MM.1S (cell line): ENCODE measurements around the gene DPP9.
"Not testable (repeated sequence)": the region's sequence is repeated elsewhere in the genome, so short reads cannot be mapped to it uniquely, and the experiment has no call there.

Experiments
- DNase-seq: peaks from one replicate; pipeline ENCODE4 v3.0.0-alpha.2; 2015
- H2AFZ ChIP-seq: fragments of 300-600 bp; sonication (generic); 2 replicates; pipeline ENCODE4 v1.6.0; 2016; ENCODE audit warnings: antibody characterized with exemption, low read length
- H3F3A ChIP-seq: fragments of 300-600 bp; sonication (generic); 2 replicates; pipeline ENCODE4 v1.6.1; 2016; ENCODE audit warnings: mild to moderate bottlenecking, antibody characterized with exemption, low read length, moderate library complexity, mixed read lengths; ENCODE audit not compliant: insufficient read depth
- H3K27ac ChIP-seq: fragments of 300-600 bp; sonication (generic); 2 replicates; pipeline ENCODE4 v1.5.1; 2016; ENCODE audit warnings: mild to moderate bottlenecking, low read length
- H3K27me3 ChIP-seq: fragments of 300-600 bp; sonication (generic); replicated peaks from 2 replicates; pipeline ENCODE4 v1.6.0; 2016; ENCODE audit warnings: low read length; ENCODE audit not compliant: insufficient read depth
- H3K36me3 ChIP-seq: fragments of 300-600 bp; sonication (generic); replicated peaks from 2 replicates; pipeline ENCODE4 v1.6.1; 2016; ENCODE audit warnings: mild to moderate bottlenecking, low read length, mixed read lengths; ENCODE audit not compliant: insufficient read depth
- H3K4me1 ChIP-seq: fragments of 300-600 bp; sonication (generic); 2 replicates; pipeline ENCODE4 v1.6.1; 2016; ENCODE audit warnings: low read length, mixed read lengths
- H3K4me2 ChIP-seq: fragments of 300-600 bp; sonication (generic); 2 replicates; pipeline ENCODE4 v1.6.0; 2016; ENCODE audit warnings: low read depth, low read length
- H3K4me3 ChIP-seq: fragments of 300-600 bp; sonication (generic); 2 replicates; pipeline ENCODE4 v1.5.1; 2016; ENCODE audit warnings: low read length, mixed read lengths
- H3K79me2 ChIP-seq: fragments of 300-600 bp; sonication (generic); 2 replicates; pipeline ENCODE4 v1.6.1; 2016; ENCODE audit warnings: mixed run types, low read length, mixed read lengths
- H3K9ac ChIP-seq: fragments of 300-600 bp; sonication (generic); 2 replicates; pipeline ENCODE4 v1.6.1; 2016; ENCODE audit warnings: low read length, mixed read lengths
- H3K9me2 ChIP-seq: fragments of 300-600 bp; sonication (generic); replicated peaks from 2 replicates; pipeline ENCODE4 v1.6.1; 2016; ENCODE audit warnings: mild to moderate bottlenecking, low read length, mixed read lengths; ENCODE audit not compliant: insufficient read depth
- H3K9me3 ChIP-seq: fragments of 300-600 bp; sonication (generic); replicated peaks from 2 replicates; pipeline ENCODE4 v1.6.1; 2016; ENCODE audit warnings: mild to moderate bottlenecking, low read length, mixed read lengths; ENCODE audit not compliant: insufficient read depth
- H4K20me1 ChIP-seq: fragments of 300-600 bp; sonication (generic); 2 replicates; pipeline ENCODE4 v1.6.1; 2016; ENCODE audit warnings: mild to moderate bottlenecking, low read length, moderate library complexity, mixed read lengths; ENCODE audit not compliant: insufficient read depth
- EZH2 ChIP-seq: fragments of 300-600 bp; sonication (generic); optimal IDR thresholded peaks from 2 replicates; pipeline ENCODE3; 2017; ENCODE audit warnings: low read depth, mild to moderate bottlenecking, antibody characterized with exemption, low read length, mixed read lengths
- EZH2phosphoT487 ChIP-seq: fragments of 300-600 bp; sonication (generic); IDR thresholded peaks from 2 replicates; pipeline ENCODE4 v1.6.1; 2018; ENCODE audit warnings: antibody characterized with exemption, low read length
- TF ChIP-seq, protein P1 (sequence below): fragments of 300-600 bp; sonication (generic); IDR thresholded peaks from 2 replicates; pipeline ENCODE4 v1.5.1; 2016; ENCODE audit warnings: antibody characterized with exemption, low read length, mixed read lengths

DPP9 gene

DNA sequence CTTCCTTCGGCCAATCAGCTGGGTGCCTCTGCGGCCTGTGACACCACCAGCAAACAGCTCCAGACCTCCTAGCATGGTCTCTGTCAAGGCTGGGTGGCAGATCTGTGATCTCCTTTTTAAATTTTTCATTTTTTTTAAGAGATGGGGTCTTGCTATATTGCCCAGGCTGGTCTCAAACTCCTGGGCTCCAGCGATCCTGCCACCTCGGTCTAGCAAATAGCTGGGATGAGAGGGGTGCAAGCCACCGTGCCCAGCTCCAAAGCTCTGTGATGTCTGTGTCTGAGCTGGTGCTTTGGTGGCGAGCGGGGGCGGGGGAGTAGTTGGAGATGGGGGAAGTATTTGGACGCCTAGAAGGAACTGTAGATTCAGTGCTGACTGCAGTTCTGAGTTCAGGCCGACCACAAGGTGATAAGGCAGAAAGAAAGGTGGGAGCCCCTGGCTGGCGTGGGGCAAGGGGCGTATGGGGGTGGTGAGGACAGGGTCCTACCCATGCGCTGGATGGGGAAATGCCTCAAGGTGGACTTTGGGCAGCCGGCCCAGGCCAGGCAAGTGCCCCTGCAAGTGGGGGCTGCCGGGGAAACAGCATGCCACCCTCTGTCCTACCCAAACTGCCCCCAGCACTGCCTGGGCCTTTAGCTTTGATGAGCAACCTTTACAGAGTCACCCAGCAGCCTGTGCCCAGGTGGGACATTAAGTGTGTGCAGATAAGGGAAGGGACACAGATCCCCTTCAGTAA is 5.5 kb downstream of the DPP9 start:
- DNase-seq: no peak
- no peak overlapping the region for H3K9ac ChIP-seq
- no peaks in the 10 kb centered on the region for H4K20me1 ChIP-seq
- H3K4me2 ChIP-seq: no peak overlapping the region
- H3K27me3 ChIP-seq: no peaks in the 10 kb centered on the region
- no peak for TF ChIP-seq EZH2
- no peak for TF ChIP-seq EZH2phosphoT487
- TF ChIP-seq, protein P1, sequence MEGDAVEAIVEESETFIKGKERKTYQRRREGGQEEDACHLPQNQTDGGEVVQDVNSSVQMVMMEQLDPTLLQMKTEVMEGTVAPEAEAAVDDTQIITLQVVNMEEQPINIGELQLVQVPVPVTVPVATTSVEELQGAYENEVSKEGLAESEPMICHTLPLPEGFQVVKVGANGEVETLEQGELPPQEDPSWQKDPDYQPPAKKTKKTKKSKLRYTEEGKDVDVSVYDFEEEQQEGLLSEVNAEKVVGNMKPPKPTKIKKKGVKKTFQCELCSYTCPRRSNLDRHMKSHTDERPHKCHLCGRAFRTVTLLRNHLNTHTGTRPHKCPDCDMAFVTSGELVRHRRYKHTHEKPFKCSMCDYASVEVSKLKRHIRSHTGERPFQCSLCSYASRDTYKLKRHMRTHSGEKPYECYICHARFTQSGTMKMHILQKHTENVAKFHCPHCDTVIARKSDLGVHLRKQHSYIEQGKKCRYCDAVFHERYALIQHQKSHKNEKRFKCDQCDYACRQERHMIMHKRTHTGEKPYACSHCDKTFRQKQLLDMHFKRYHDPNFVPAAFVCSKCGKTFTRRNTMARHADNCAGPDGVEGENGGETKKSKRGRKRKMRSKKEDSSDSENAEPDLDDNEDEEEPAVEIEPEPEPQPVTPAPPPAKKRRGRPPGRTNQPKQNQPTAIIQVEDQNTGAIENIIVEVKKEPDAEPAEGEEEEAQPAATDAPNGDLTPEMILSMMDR: no peak
- no peak overlapping the region for H2AFZ ChIP-seq
- H3K4me3 ChIP-seq: no peak overlapping the region
- peaks cover 6% of the 10 kb centered on the region; the same call in 1 of the 2 replicates for H3K36me3 ChIP-seq
- peaks cover 10% of the 10 kb centered on the region for H3K4me1 ChIP-seq
- no peaks in the 10 kb centered on the region for H3K9me2 ChIP-seq
- no peaks in the 10 kb centered on the region for H3K9me3 ChIP-seq
- no peaks in the 10 kb centered on the region for H3F3A ChIP-seq
- H3K79me2 ChIP-seq: peaks cover 50% of the 10 kb centered on the region
- no peak overlapping the region for H3K27ac ChIP-seq

DNA sequence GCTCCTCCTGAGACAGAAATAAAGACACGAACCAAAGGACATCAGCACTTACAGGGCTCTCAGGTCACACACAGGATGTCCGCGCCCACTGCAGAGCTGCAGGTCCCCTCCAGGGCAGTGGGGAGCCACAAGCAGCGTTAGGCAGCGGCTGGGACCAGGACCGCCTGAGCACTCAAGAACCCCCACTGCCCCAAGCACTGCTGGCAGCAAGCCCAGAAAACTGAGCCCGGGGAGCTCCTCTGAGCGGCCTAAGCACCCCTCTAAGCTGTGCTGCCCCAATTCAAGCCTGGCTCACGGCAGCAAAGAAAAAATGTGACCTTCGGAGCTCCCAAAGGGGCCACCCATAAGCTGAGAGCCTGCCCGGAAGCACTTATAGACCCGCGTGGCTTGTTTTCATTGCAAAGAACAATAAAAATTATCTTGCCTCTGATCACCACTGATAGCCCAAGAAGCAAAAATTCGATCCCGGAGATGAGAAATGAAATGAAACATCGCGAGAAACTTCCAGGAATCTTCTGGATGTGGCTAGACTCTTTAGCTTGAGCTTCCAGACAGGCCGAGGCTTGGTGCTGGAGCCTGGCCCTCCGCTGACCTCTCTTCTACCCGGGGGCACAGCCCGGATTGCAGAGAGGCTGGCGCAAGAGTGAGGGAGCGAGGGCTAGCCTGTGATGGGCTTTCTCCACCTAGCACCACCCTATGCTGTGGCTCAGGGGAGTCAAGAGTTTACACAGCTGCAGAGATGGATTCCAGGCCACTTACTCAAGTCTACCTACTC is 6.3 kb downstream of the DPP9 start:
- Histone ChIP-seq H3K9ac (no peak overlapping the region), H3K9me3 (no peaks in the 10 kb centered on the region), H3K9me2 (no peaks in the 10 kb centered on the region), H3K27me3 (no peaks in the 10 kb centered on the region), H3K36me3 (peaks cover 7% of the 10 kb centered on the region; the same call in 1 of the 2 replicates), H3K27ac (no peak overlapping the region), H3K4me3 (no peak overlapping the region), H2AFZ (no peak overlapping the region), H3K4me1 (peaks cover 6% of the 10 kb centered on the region), H4K20me1 (no peaks in the 10 kb centered on the region), H3K4me2 (no peak overlapping the region), H3F3A (no peaks in the 10 kb centered on the region), H3K79me2 (peaks cover 42% of the 10 kb centered on the region)
- TF ChIP-seq, protein P1: no peak
- no peak for TF ChIP-seq EZH2phosphoT487
- TF ChIP-seq EZH2: no peak
- no peak for DNase-seq

DNA sequence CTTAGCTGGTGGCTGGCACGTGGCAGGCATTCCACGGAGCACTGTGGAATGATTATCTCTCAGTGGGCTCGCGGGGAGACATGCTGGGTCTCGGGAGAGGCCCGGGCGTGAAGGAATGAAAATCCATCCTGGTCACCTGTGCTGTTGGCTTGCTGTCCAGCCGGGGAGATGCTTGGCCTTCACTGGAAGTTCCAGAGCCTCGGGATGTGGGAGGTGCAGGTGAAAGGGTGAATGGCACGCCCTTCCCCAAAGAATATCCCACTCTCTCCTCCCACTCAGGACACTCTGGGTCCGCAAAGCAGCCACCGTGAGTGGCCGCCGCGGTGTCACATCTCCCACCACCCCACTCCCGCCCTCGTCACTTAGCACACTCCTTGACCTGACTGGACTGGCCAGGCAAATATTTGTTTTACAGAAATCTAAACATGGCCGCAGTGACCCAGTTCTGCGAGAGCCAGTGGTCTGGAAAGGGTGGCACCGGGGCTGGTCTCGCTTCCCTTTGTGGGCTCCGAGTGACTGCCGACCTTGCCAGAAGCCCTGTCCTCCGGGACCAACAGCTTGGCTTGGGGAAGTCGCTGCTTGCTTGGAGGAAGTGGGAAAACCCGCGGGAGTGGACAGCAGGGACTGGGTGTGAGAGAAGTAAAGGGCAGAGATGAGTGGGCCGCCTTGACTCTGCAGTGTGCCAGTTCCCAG is 8.0 kb downstream of the DPP9 start:
- no peaks in the 10 kb centered on the region for H3K4me1 ChIP-seq
- no peaks in the 10 kb centered on the region for H4K20me1 ChIP-seq
- H3K9me3 ChIP-seq: no peaks in the 10 kb centered on the region
- no peak overlapping the region for H3K27ac ChIP-seq
- no peak for DNase-seq
- no peak overlapping the region for H3K9ac ChIP-seq
- peaks cover 25% of the 10 kb centered on the region for H3K79me2 ChIP-seq
- no peak overlapping the region for H3K4me3 ChIP-seq
- H3K9me2 ChIP-seq: no peaks in the 10 kb centered on the region
- TF ChIP-seq EZH2 (no peak), EZH2phosphoT487 (no peak)
- TF ChIP-seq, protein P1: no peak
- no peak overlapping the region for H2AFZ ChIP-seq
- H3F3A ChIP-seq: no peaks in the 10 kb centered on the region
- H3K4me2 ChIP-seq: no peak overlapping the region
- peaks cover 7% of the 10 kb centered on the region; the same call in 1 of the 2 replicates for H3K36me3 ChIP-seq
- H3K27me3 ChIP-seq: no peaks in the 10 kb centered on the region

DNA sequence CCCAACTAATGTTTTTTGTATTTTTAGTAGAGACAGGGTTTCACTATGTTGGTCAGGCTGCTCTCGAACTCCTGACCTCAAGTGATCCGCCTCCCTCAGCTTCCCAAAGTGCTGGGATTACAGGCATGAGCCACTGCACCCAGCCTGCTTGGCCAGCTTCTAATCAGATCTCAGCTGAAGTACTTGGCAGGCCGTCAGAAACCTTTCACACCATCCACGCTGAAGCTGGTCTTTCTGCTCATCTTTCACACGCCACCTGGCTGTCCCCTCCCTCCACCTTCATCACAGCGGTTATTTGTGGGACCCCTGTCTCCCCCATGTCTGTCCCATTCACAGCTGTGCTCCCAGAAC is 8.5 kb downstream of the DPP9 start:
- peaks cover 24% of the 10 kb centered on the region for H3K79me2 ChIP-seq
- H2AFZ ChIP-seq, H3K4me2 ChIP-seq, H3K36me3 ChIP-seq, H3F3A ChIP-seq, H3K27me3 ChIP-seq, H4K20me1 ChIP-seq, H3K27ac ChIP-seq, DNase-seq, H3K9me3 ChIP-seq, H3K4me3 ChIP-seq, H3K4me1 ChIP-seq, H3K9ac ChIP-seq, H3K9me2 ChIP-seq: not testable (repeated sequence)
